HUES6 (cell line): ENCODE measurements around the gene B4GALT2.

ENCODE experiments used
- H3K27ac ChIP-seq: 2 replicates; pipeline ENCODE4 v1.7.0; 2013; ENCODE audit warnings: low read depth, mild to moderate bottlenecking, low read length, inconsistent platforms
- H3K27me3 ChIP-seq: 2 replicates; pipeline ENCODE4 v1.6.1; 2013; ENCODE audit warnings: low read length; ENCODE audit not compliant: control insufficient read depth, insufficient read depth
- H3K36me3 ChIP-seq: 2 replicates; pipeline ENCODE4 v1.6.1; 2013; ENCODE audit warnings: low read length; ENCODE audit not compliant: control insufficient read depth, insufficient read depth
- H3K4me1 ChIP-seq: 2 replicates; pipeline ENCODE4 v1.6.1; 2013; ENCODE audit warnings: low read length; ENCODE audit not compliant: control insufficient read depth, insufficient read depth
- H3K4me3 ChIP-seq: 2 replicates; pipeline ENCODE4 v1.5.1; 2013; ENCODE audit warnings: low read depth, low read length
- H3K9ac ChIP-seq: one replicate; pipeline ENCODE4 v1.6.1; 2013; ENCODE audit warnings: mild to moderate bottlenecking, low read length
- H3K9me3 ChIP-seq: 2 replicates; pipeline ENCODE4 v1.6.1; 2013; ENCODE audit warnings: low read depth, low read length; ENCODE audit not compliant: control insufficient read depth, insufficient read depth

B4GALT2 gene

DNA sequence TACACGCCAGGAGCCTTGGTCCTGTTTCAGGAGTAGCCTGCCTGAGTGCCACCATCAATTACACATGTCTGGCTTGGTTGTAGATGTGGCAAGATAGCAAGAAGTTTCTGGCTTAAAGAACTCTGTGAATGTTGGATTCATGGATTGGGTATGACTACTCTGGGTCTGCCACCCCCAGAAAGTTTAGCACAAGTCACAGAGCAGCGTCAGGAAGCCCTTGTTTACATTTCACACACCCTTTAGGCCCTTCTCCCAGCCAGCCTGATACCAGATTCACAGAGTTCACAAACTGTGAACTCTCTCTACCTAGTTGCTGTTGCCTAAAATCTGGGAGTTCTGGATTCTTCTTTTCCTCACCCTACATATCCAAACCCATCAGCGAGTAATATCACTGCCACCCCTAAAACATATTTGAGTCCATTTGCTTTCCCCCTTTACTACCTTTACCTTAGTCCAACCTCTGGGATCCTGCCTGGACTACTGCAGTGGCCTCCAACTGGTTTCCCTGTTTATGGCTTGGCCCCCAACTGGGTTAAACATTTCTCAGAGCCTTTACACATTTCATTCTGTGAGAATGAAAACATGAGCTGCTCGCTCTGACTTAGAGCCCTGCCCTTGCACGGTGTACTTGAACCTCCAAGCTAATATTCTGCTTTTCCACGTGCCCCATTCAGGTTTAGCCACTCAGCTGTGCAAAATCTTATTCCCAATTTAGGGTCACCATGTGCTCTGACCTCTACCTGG lies 8.3 kb downstream of the B4GALT2 start:
- H3K27ac ChIP-seq: no peak overlapping the region
- peaks cover 43% of the 10 kb centered on the region for H3K36me3 ChIP-seq
- no peaks in the 10 kb centered on the region for H3K27me3 ChIP-seq
- peaks cover 7% of the 10 kb centered on the region; the same call in 1 of the 2 replicates for H3K4me1 ChIP-seq
- no peak overlapping the region for H3K9ac ChIP-seq
- H3K9me3 ChIP-seq: no peaks in the 10 kb centered on the region
- H3K4me3 ChIP-seq: no peak overlapping the region

- Histone ChIP-seq H3K4me1 (peaks cover 20% of the 10 kb centered on the region), H3K27me3 (no peaks in the 10 kb centered on the region), H3K27ac (no peak overlapping the region; the same call in 1 of the 2 replicates), H3K9ac (peak overlapping the region; percentile 68), H3K4me3 (peak overlapping the region; percentile 85), H3K36me3 (peaks cover 17% of the 10 kb centered on the region), H3K9me3 (no peaks in the 10 kb centered on the region)
Measured at GRCh38 chr1:43990271-43991199, 11.5 kb downstream of the B4GALT2 start.

GRCh38 chr1:43991200-43991475 lies 12.1 kb downstream of the B4GALT2 start:
- peak overlapping the region; percentile 68 for H3K9ac ChIP-seq
- H3K27me3 ChIP-seq: no peaks in the 10 kb centered on the region
- H3K27ac ChIP-seq: peak overlapping the region; percentile 42; the same call in 1 of the 2 replicates
- peaks cover 12% of the 10 kb centered on the region for H3K36me3 ChIP-seq
- H3K4me1 ChIP-seq: peaks cover 20% of the 10 kb centered on the region
- peak overlapping the region; percentile 85 for H3K4me3 ChIP-seq
- no peaks in the 10 kb centered on the region for H3K9me3 ChIP-seq

DNA sequence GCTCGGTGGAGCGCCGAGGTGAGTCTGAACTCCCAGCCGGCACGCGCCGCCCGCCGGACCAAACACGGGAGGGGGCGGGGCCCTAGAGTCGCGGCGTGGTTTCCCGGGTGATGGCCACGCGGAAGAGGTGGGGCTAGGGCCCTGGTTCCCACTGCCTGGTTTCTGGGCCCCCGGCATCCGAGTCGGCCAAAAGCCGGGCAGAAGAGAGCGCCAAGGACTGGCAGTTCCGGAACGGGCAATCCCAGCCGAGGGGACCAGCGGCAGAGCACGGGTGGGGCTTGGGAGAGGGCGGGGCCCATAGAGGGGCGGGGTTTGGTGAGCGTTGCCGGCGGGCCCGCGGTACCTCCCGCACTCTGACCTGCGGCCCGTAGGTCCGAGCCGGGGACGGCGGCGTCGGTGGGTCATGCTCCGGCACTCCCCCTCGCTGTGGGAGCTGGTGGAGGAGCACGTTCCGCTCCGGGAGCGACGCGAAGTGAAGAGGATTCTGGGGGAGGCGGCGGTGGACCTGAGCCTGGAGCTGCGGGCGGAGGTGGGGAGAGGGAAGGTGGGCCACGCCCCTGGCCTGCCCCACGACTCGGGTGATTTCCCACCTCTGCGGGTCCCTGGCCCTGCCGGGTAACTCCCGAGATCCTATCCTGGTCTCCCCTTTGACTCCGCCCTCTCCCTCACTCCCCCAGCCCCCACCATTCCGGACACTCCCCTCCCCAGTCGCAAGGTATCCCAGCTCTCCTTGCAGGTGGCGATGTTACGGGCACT lies 12.6 kb downstream of the B4GALT2 start, which contains the start of gene CCDC24:
TSS of gene CCDC24 (plus strand) at position 124 of the 756 bp plus-strand sequence. CDS start at position 404, 280 bp downstream.
- Histone ChIP-seq H3K27ac (peak within 1 kb of the TSS; percentile 42), H3K4me3 (peak within 1 kb of the TSS; percentile 85), H3K27me3 (no peaks in the 10 kb centered on the region), H3K36me3 (peaks cover 8% of the 10 kb centered on the region), H3K9ac (peak within 1 kb of the TSS; percentile 68), H3K4me1 (peaks cover 20% of the 10 kb centered on the region), H3K9me3 (no peaks in the 10 kb centered on the region)

DNA sequence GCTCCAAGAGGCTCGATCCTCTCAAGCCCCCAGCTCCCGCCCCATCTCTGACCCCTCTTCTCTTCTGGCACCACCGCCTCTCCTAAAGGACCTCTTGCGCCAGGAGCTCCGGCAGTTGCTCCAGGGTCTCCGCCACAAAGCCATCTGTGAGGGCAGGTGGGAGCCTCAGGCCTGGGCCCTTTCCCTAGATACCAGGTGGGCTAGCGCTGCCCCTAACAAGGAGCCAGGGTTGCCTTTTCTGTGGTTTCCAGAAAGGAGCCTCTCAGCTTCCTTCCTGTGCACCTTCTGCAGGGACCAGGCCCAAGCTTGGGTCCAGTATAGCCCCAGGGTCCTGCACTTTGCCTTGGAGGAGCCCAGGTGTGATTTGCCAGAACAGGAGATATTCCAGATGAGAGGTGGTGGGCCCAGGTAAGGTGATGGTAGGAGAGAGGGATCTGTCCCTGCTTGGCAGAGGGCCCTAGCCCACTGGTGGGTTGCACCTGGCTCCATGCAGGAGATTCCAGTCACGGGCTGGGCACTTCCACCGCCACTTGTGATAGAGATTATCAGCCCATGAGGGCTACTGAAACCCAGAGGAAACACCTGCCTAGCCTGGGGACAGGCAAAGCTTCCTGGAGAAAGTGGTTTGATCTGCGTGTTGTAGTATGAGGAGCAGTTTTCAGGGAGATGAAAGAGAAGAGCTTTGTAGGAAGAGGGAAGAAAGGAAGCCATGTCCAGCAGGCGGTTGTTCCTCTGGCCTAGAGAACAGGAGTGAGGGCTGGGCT lies 13.4 kb downstream of the B4GALT2 start:
- Histone ChIP-seq H3K9ac (peak overlapping the region; percentile 66), H3K4me3 (peak overlapping the region; percentile 85), H3K36me3 (peaks cover under 1% of the 10 kb centered on the region; the same call in 1 of the 2 replicates), H3K9me3 (no peaks in the 10 kb centered on the region), H3K27me3 (no peaks in the 10 kb centered on the region), H3K27ac (no peak overlapping the region), H3K4me1 (peaks cover 24% of the 10 kb centered on the region)

GRCh38 chr1:43993206-43993914 lies 14.3 kb downstream of the B4GALT2 start:
- Histone ChIP-seq H3K9me3 (no peaks in the 10 kb centered on the region), H3K4me3 (no peak overlapping the region), H3K27me3 (no peaks in the 10 kb centered on the region), H3K27ac (no peak overlapping the region), H3K9ac (no peak overlapping the region), H3K4me1 (peaks cover 27% of the 10 kb centered on the region), H3K36me3 (no peaks in the 10 kb centered on the region)

GRCh38 chr1:43994071-43994470 lies 15.1 kb downstream of the B4GALT2 start:
- Histone ChIP-seq H3K27ac (no peak overlapping the region), H3K36me3 (no peaks in the 10 kb centered on the region), H3K9me3 (no peaks in the 10 kb centered on the region), H3K4me3 (no peak overlapping the region), H3K27me3 (no peaks in the 10 kb centered on the region), H3K9ac (no peak overlapping the region), H3K4me1 (peaks cover 27% of the 10 kb centered on the region)

DNA sequence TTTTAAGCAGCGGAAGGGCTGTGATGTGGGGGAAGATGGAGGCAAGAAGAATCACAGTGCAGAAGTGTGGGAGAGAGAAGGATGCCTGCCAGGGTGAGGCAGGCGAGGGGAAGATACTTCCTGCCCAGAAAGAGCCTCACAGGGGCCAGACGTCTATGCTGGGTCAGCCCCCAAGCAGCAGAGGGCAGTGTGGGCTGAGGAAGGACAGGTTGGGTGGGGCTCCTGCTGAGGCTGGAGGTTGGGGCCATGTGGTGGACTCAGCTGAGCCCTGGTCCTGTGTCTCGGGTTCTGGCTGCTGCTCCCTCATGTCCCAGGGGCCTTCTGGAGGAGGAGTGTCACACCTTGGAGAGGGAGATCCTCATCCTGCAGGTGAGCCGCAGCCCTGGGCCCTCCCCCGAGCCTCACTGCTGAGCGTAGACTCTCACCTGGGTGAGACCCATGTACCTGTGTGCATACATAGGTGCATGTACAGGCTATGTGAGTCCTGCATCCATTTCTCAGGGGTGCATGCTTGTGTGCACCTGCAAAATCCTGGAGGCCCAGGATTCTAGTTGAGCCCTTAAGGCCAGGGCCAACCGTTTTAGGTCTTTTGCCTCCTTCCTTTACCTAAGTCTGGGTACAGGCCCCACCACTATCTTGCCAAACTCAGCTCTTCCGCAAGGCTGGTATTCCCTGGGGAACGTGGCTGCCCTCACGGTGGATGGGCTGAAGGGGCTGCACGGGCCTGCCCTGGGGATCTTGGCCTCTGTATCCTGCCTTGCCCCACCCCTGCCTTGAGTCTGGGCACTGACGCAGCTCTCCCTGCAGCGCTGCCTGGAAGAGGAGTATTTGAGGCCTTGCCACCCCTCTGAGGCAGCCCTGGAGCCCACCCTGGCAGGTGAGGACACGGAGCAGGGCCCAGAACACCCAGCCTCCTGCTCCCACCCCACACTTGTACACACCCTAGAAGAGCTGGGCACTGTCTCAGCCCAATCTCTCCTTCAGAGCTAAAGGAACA lies 16.1 kb downstream of the B4GALT2 start:
- Histone ChIP-seq H3K9ac (no peak overlapping the region), H3K4me1 (peaks cover 27% of the 10 kb centered on the region), H3K27me3 (no peaks in the 10 kb centered on the region), H3K9me3 (no peaks in the 10 kb centered on the region), H3K36me3 (peaks cover 7% of the 10 kb centered on the region; the same call in 1 of the 2 replicates), H3K27ac (no peak overlapping the region), H3K4me3 (no peak overlapping the region)

GRCh38 chr1:43995984-43996732 lies 17.1 kb downstream of the B4GALT2 start:
- no peak overlapping the region for H3K27ac ChIP-seq
- H3K27me3 ChIP-seq: no peaks in the 10 kb centered on the region
- peaks cover 20% of the 10 kb centered on the region for H3K4me1 ChIP-seq
- H3K9me3 ChIP-seq: no peaks in the 10 kb centered on the region
- H3K4me3 ChIP-seq: no peak overlapping the region
- peaks cover 13% of the 10 kb centered on the region; the same call in 1 of the 2 replicates for H3K36me3 ChIP-seq
- no peak overlapping the region for H3K9ac ChIP-seq
